Thyroid gland (tissue), 4 donors: ENCODE data around the gene DTNBP1.

Source experiments
- CTCF ChIP-seq, 6 experiments: fragments of 200-600 bp in 3 of 6; fragments of 450-650 bp in 3 of 6; sonication (generic) in 3 of 6; IDR thresholded peaks; one replicate each; pipeline ENCODE4 v1.5.1; 2016 to 2019; ENCODE audit warnings: antibody characterized with exemption in 6 of 6, mild to moderate bottlenecking in 2 of 6, inconsistent platforms in 1 of 6, moderate library complexity in 1 of 6
- POLR2A ChIP-seq, 2 donors: fragments of 450-650 bp; IDR thresholded peaks; one replicate each; pipeline ENCODE4 v1.6.1; 2017; ENCODE audit warnings: antibody characterized with exemption in 2 of 2, mild to moderate bottlenecking in 2 of 2, moderate library complexity in 1 of 2

- TF ChIP-seq CTCF (IDR thresholded peaks at IDR 0.05) = no peak
- no peak for TF ChIP-seq POLR2A (IDR thresholded peaks at IDR 0.05)
Measured at GRCh38 chr6:15602154-15602553, 60.7 kb downstream of the DTNBP1 start.
